ENCODE data around the gene FSTL5.

FSTL5 gene

GRCh38 chr4:161664740-161665139 lies 499.1 kb downstream of the FSTL5 start:
- DNase-seq, result no peak

- no peak for DNase-seq
Measured at GRCh38 chr4:161663844-161664243, 500.0 kb downstream of the FSTL5 start.

- DNase-seq, result no peak
Measured at GRCh38 chr4:161658676-161659075, 505.1 kb downstream of the FSTL5 start.

- DNase-seq, result no peak
Measured at GRCh38 chr4:161657616-161658015, 506.2 kb downstream of the FSTL5 start.

- DNase-seq, result no peak
Measured at GRCh38 chr4:161656594-161656993, 507.2 kb downstream of the FSTL5 start.

- no peak for DNase-seq
Measured at GRCh38 chr4:161655148-161655547, 508.7 kb downstream of the FSTL5 start.

- DNase-seq, result no peak
Measured at GRCh38 chr4:161653697-161654096, 510.1 kb downstream of the FSTL5 start.

GRCh38 chr4:161651586-161651985 lies 512.2 kb downstream of the FSTL5 start:
- DNase-seq, result no peak

- no peak for DNase-seq
Measured at GRCh38 chr4:161650812-161651211, 513.0 kb downstream of the FSTL5 start.

GRCh38 chr4:161647757-161648156 lies 516.0 kb downstream of the FSTL5 start:
- no peak for DNase-seq

- no peak for DNase-seq
Measured at GRCh38 chr4:161642708-161643107, 521.1 kb downstream of the FSTL5 start.

- DNase-seq, result no peak
Measured at GRCh38 chr4:161629694-161630441, 533.9 kb downstream of the FSTL5 start.

GRCh38 chr4:161604516-161605300 lies 559.1 kb downstream of the FSTL5 start:
- no peak for DNase-seq

- no peak for DNase-seq
Measured at GRCh38 chr4:161601011-161601410, 562.8 kb downstream of the FSTL5 start.

- DNase-seq, result no peak
Measured at GRCh38 chr4:161595230-161595771, 568.5 kb downstream of the FSTL5 start.

- no peak for DNase-seq
Measured at GRCh38 chr4:161585011-161585410, 578.8 kb downstream of the FSTL5 start.

- no peak for DNase-seq
Measured at GRCh38 chr4:161583549-161583948, 580.3 kb downstream of the FSTL5 start.

GRCh38 chr4:161581262-161582230 lies 582.3 kb downstream of the FSTL5 start:
- DNase-seq, result no peak

GRCh38 chr4:161577579-161578301 lies 586.1 kb downstream of the FSTL5 start:
- no peak for DNase-seq

GRCh38 chr4:161573836-161574235 lies 590.0 kb downstream of the FSTL5 start:
- no peak for DNase-seq

- DNase-seq, result no peak
Measured at GRCh38 chr4:161564230-161564834, 599.5 kb downstream of the FSTL5 start.

Data from T-helper 9 cell (primary cell).